K562 treated with DMSO at 1 percent for 12 hours (cell line): Measurements from ENCODE around the gene ZNF189. TPM values are rescaled to one million over a fixed set of nuclear protein-coding genes. Genes with fewer than 3 reads are reported as not detected.

Source experiments
- total RNA-seq: library from RNA; unstranded; fragments of 300-600 nt; gene quantifications from 2 replicates; pipeline ENCODE4 v1.2.3, GENCODE V29; 2022; ENCODE audit not compliant: insufficient read depth

The ZNF189 gene
- total RNA-seq, result 2.3 and 5.9 TPM in 2 replicates

GRCh38 chr9:101398068-101398929, at the start of gene ZNF189, which contains the start of gene MRPL50:
ZNF189 (plus strand) TSS chr9:101398851; CDS start chr9:101399157, 306 bp downstream.
MRPL50 (minus strand) TSS chr9:101398618; CDS start chr9:101398592, 26 bp downstream.

DNA sequence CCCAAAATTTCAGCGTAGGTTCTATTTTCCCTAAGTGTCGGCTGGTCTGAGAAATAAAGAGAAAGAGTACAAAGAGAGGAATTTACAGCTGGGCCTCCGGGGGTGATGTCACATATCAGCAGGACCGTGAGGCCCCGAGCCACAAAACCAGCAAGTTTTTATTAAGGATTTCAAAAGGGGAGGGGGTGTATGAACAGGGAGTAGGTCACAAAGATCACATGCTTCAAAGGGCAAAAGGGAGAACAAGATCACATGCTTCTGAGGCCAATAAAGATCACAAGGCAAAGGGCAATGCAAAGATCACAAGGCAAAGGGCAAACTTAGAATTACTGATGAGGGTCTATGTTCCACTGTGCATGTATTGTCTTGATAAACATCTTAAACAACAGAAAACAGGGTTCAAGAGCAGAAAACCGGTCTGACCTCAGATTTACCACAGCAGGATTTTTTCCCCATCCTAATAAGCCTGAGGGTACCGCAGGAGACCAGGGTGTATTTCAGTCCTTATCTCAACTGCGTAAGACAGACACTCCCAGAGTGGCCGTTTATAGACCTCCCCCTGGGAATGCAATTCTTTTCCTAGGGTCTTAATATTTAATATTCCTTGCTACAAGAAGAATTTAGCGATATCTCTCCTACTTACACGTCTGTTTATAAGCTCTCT, 13.6 kb upstream of the ZNF189 start, which contains the start of gene BAAT:
Gene BAAT, minus strand, starts transcription at position 134 of the 664 bp plus-strand sequence. CDS start 13,602 bp downstream, outside the sequence.

GRCh38 chr9:101435601-101436079, 37.0 kb downstream of the ZNF189 start, which contains the start of gene ALDOB:
ALDOB (minus strand) TSS chr9:101435774; CDS start chr9:101430887, 4,887 bp downstream.

Other genes starting within 250 kb of the ZNF189 start
- 0.36 TPM in 1 of 2 replicates, not detected in the other for gene BAAT, start 13.8 kb upstream of the ZNF189 start, total RNA-seq
- gene MRPL50, start 233 bp upstream of the ZNF189 start, total RNA-seq, result 5.0 and 8.1 TPM in 2 replicates
- gene ALDOB, start 36.9 kb downstream of the ZNF189 start, total RNA-seq, result not detected in 2 replicates
- 11.6 and 28.5 TPM in 2 replicates for gene RNF20, start 135.0 kb downstream of the ZNF189 start, total RNA-seq
- gene PPP3R2, start 196.1 kb downstream of the ZNF189 start, total RNA-seq, result not detected in 2 replicates